Endothelial cell of umbilical vein (primary cell): Measurements from ENCODE around the gene NELFCD. TPM values are rescaled to one million over a fixed set of nuclear protein-coding genes. Genes with fewer than 3 reads are reported as not detected.

Experiments used
- BruUV-seq: library from RNA; stranded (reverse); fragments of 400-500 nt; replicated peaks from 2 replicates; lab custom pipeline; 2021; lab: Mats Ljungman, UMichigan
- CTCF ChIA-PET: fragments of 300-600, 350-600 bp; sonication (Branson Sonifier 250); formaldehyde crosslinking; loops from one replicate; lab custom pipeline; 2021; ENCODE audit warnings: antibody characterized with exemption, inconsistent platforms; lab: Charles Lee
- POLR2A ChIA-PET: fragments of 300-600, 350-600 bp; sonication (Branson Sonifier 250); formaldehyde crosslinking; loops from one replicate; lab custom pipeline; 2021; ENCODE audit warnings: antibody characterized with exemption, inconsistent platforms; lab: Charles Lee
- DNase-seq: peaks from one replicate; pipeline ENCODE4 v3.0.0-alpha.2; 2011; ENCODE audit warnings: low read depth, low spot score
- FAIRE-seq: peaks from 2 replicates; lab custom pipeline; 2011; peaks lifted over from hg19 to GRCh38; lab: Jason Lieb, UNC
- H2AFZ ChIP-seq: 2 replicates; pipeline ENCODE4 v1.6.0; 2012; ENCODE audit warnings: low read depth, low read length, control low read depth, inconsistent platforms
- H3K27ac ChIP-seq: 2 replicates; pipeline ENCODE4 v1.5.1; 2011; ENCODE audit warnings: low read depth, mild to moderate bottlenecking, control low read depth, low read length, moderate library complexity; ENCODE audit not compliant: insufficient read depth
- H3K27me3 ChIP-seq, 2 experiments: 2 replicates each; pipeline versions ENCODE4 v1.6.0 to v1.6.1; 2011; ENCODE audit warnings: low read length in 2 of 2, mixed read lengths in 1 of 2; ENCODE audit not compliant: control insufficient read depth in 2 of 2, insufficient read depth in 2 of 2
- H3K36me3 ChIP-seq, 2 experiments: 2 replicates in 1 of 2; 3 replicates in 1 of 2; pipeline ENCODE4 v1.5.1; 2011; ENCODE audit warnings: low read length in 2 of 2, mild to moderate bottlenecking in 1 of 2, moderate library complexity in 1 of 2; ENCODE audit not compliant: control insufficient read depth in 2 of 2, insufficient read depth in 2 of 2; ENCODE audit errors: extremely low read depth in 1 of 2
- H3K4me1 ChIP-seq: 3 replicates; pipeline ENCODE4 v1.5.1; 2011; ENCODE audit warnings: mild to moderate bottlenecking, low read length; ENCODE audit not compliant: control insufficient read depth, insufficient read depth; ENCODE audit errors: extremely low read depth
- H3K4me2 ChIP-seq: 2 replicates; pipeline ENCODE4 v1.6.1; 2011; ENCODE audit warnings: low read length, control low read depth, mixed read lengths; ENCODE audit not compliant: insufficient read depth
- H3K4me3 ChIP-seq, 3 experiments: fragments of 200-600 bp in 1 of 3; sonication (generic), shearing (Covaris generic) in 1 of 3; replicated peaks in 1 of 3; 2 replicates each; pipeline ENCODE4 v1.5.1; 2011 to 2016; ENCODE audit warnings: control low read depth in 3 of 3, low read length in 3 of 3, mild to moderate bottlenecking in 2 of 3, inconsistent platforms in 1 of 3, low read depth in 1 of 3, moderate library complexity in 1 of 3; ENCODE audit not compliant: insufficient read depth in 1 of 3
- H3K79me2 ChIP-seq: 2 replicates; pipeline ENCODE4 v1.6.0; 2012; ENCODE audit warnings: low read length, inconsistent platforms; ENCODE audit not compliant: control insufficient read depth, insufficient read depth
- H3K9ac ChIP-seq: replicated peaks from 2 replicates; pipeline ENCODE3; 2011; ENCODE audit warnings: low read length, control low read depth; ENCODE audit not compliant: insufficient read depth; ENCODE audit errors: extremely low read depth
- H3K9me1 ChIP-seq: replicated peaks from 3 replicates; pipeline ENCODE4 v1.6.0; 2011; ENCODE audit warnings: mild to moderate bottlenecking, low read length; ENCODE audit not compliant: control insufficient read depth, insufficient read depth; ENCODE audit errors: extremely low read depth
- H3K9me3 ChIP-seq: replicated peaks from 2 replicates; pipeline ENCODE4 v1.5.1; 2012; ENCODE audit warnings: low read length, inconsistent platforms; ENCODE audit not compliant: control insufficient read depth, insufficient read depth
- H4K20me1 ChIP-seq: replicated peaks from 2 replicates; pipeline ENCODE3; 2011; ENCODE audit warnings: mild to moderate bottlenecking, low read length; ENCODE audit not compliant: control insufficient read depth, insufficient read depth; ENCODE audit errors: extremely low read depth
- CTCF ChIP-seq, 2 donors: IDR thresholded peaks; 1 replicate in 1 of 2; 2 replicates in 1 of 2; pipeline ENCODE4 v1.5.1; 2011; ENCODE audit warnings: low read length in 2 of 2, mild to moderate bottlenecking in 2 of 2, moderate library complexity in 2 of 2, control low read depth in 1 of 2, inconsistent platforms in 1 of 2, low read depth in 1 of 2; ENCODE audit not compliant: insufficient read depth in 1 of 2; ENCODE audit errors: extremely low read depth in 1 of 2
- EZH2 ChIP-seq: IDR thresholded peaks from 2 replicates; pipeline ENCODE4 v1.6.1; 2012; ENCODE audit warnings: borderline replicate concordance, low read depth, mild to moderate bottlenecking, moderate library complexity, low read length, inconsistent platforms; ENCODE audit not compliant: severe bottlenecking
- FOS ChIP-seq: IDR thresholded peaks from 2 replicates; pipeline ENCODE4 v1.6.1; 2011; ENCODE audit warnings: mild to moderate bottlenecking, low read length, moderate library complexity, borderline replicate concordance; ENCODE audit not compliant: insufficient read depth
- GATA2 ChIP-seq: IDR thresholded peaks from 2 replicates; pipeline ENCODE4 v1.7.0; 2011; ENCODE audit warnings: low read depth, mild to moderate bottlenecking, moderate library complexity, mixed read lengths, low read length; ENCODE audit not compliant: insufficient read length, insufficient read depth
- JUN ChIP-seq: IDR thresholded peaks from 2 replicates; pipeline ENCODE4 v1.6.1; 2011; ENCODE audit warnings: borderline replicate concordance, low read depth; ENCODE audit not compliant: insufficient read length, insufficient read depth
- MYC ChIP-seq: IDR thresholded peaks from one replicate; pipeline ENCODE4 v1.6.1; 2011; ENCODE audit warnings: mild to moderate bottlenecking, low read depth, low read length
- POLR2A ChIP-seq: IDR thresholded peaks from 2 replicates; pipeline ENCODE4 v1.6.1; 2012; ENCODE audit warnings: low read depth, mild to moderate bottlenecking, control low read depth, low read length
- POLR2AphosphoS5 ChIP-seq: IDR thresholded peaks from 2 replicates; pipeline ENCODE4 v1.6.1; 2012; ENCODE audit warnings: low read depth, mild to moderate bottlenecking, control low read depth, low read length, moderate library complexity; ENCODE audit not compliant: insufficient read depth
- dilution Hi-C: fragments of 300-500 bp; cut with MboI; formaldehyde crosslinking; loops from one replicate; pipeline ENCODE4 v1.15.0; 2019; ENCODE audit warnings: low sequenced_read_pairs; ENCODE audit not compliant: extremely low pct_ligation_motif_present
- intact Hi-C: fragments of 100-400 bp; cut with micrococcal nuclease; formaldehyde crosslinking; loops from one replicate; pipeline ENCODE4 v1.10.0; 2022
- polyA plus RNA-seq, 4 experiments: library from polyadenylated mRNA; depleted of rRNA in 3 of 4; stranded (reverse) in 3 of 4; unstranded in 1 of 4; fragments of >200 nt; gene quantifications; 2 replicates each; pipeline versions ENCODE4 v1.2.1 to v1.2.3, GENCODE V29; 2011 to 2012; ENCODE audit warnings: missing spikeins in 1 of 4
- total RNA-seq: library from RNA; stranded (reverse); gene quantifications from 2 replicates; pipeline ENCODE4 v1.2.3, GENCODE V29; 2021
- TF ChIP-seq, protein P1 (sequence below): IDR thresholded peaks from 2 replicates; pipeline ENCODE4 v1.6.1; 2011; ENCODE audit not compliant: insufficient read depth, insufficient read length

The NELFCD gene
- total and polyA plus RNA-seq, 2 donors (not counting 3 experiments of a cell fraction or from before 2014, with no cell fraction given), result 90.1 to 92.5 TPM

- no peaks in the 10 kb centered on the region for H4K20me1 ChIP-seq
- intact Hi-C loops (no loop called here), dilution Hi-C loops (no loop called here)
- DNase-seq (no peak), FAIRE-seq (no peak)
- no TSS peak for BruUV-seq
- no peak for TF ChIP-seq POLR2A
- no peak for TF ChIP-seq FOS
- TF ChIP-seq CTCF (IDR thresholded peaks at IDR 0.05; ENCODE audit: extremely low read depth in 1 of 2, insufficient read depth in 1 of 2, low read depth in 1 of 2, low read length in 2 of 2), result no peak
- no peak for TF ChIP-seq MYC
- no peak for TF ChIP-seq GATA2
- TF ChIP-seq JUN, result no peak
- ChIA-PET CTCF (no interaction called here), POLR2A (no interaction called here)
- no peak overlapping the region for H3K9ac ChIP-seq
- no peaks in the 10 kb centered on the region for H3K79me2 ChIP-seq
- no peak overlapping the region for H2AFZ ChIP-seq
- no peaks in the 10 kb centered on the region for H3K4me1 ChIP-seq
- no peaks in the 10 kb centered on the region for H3K36me3 ChIP-seq
- H3K4me3 ChIP-seq, result no peak overlapping the region
- H3K9me1 ChIP-seq, result no peaks in the 10 kb centered on the region
- no peak overlapping the region for H3K27ac ChIP-seq
- peaks cover 0 to 2% of the 10 kb centered on the region in 2 experiments for H3K27me3 ChIP-seq
- no peaks in the 10 kb centered on the region for H3K9me3 ChIP-seq
- no peak overlapping the region for H3K4me2 ChIP-seq
These were observed 10.9 kb upstream of the NELFCD start for GRCh38 chr20:58970146-58970545.

- H2AFZ ChIP-seq, result no peak overlapping the region
- H3K4me1 ChIP-seq, result no peaks in the 10 kb centered on the region
- no peak for DNase-seq
- CTCF ChIA-PET, result interaction anchor here (1.3 to 1.4 kb wide), 3 partner anchors 14 to 101 kb away, joined by 4 to 5 read pairs (median 4); no protein-coding TSS in a partner anchor
- TF ChIP-seq FOS, result no peak
- no peak for TF ChIP-seq POLR2A
- TF ChIP-seq, protein P1, sequence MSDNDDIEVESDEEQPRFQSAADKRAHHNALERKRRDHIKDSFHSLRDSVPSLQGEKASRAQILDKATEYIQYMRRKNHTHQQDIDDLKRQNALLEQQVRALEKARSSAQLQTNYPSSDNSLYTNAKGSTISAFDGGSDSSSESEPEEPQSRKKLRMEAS, result no peak
- no peak for TF ChIP-seq MYC
- TF ChIP-seq GATA2, result no peak
- TF ChIP-seq JUN, result no peak
- TF ChIP-seq EZH2, result no peak
- no peak for TF ChIP-seq POLR2AphosphoS5
- no TSS peak for BruUV-seq
- H3K27ac ChIP-seq, result no peak overlapping the region
- POLR2A ChIA-PET, result no interaction called here
- no peaks in the 10 kb centered on the region for H3K79me2 ChIP-seq
- intact Hi-C loops, result no loop called here
- no peaks in the 10 kb centered on the region for H3K36me3 ChIP-seq
- H3K9me1 ChIP-seq, result no peaks in the 10 kb centered on the region
- dilution Hi-C loops, result no loop called here
- FAIRE-seq, result no peak
- peaks cover 0 to 2% of the 10 kb centered on the region in 2 experiments for H3K27me3 ChIP-seq
- H4K20me1 ChIP-seq, result no peaks in the 10 kb centered on the region
- no peak overlapping the region for H3K4me2 ChIP-seq
- H3K9ac ChIP-seq, result no peak overlapping the region
- no peak overlapping the region for H3K4me3 ChIP-seq
- no peaks in the 10 kb centered on the region for H3K9me3 ChIP-seq
These were observed 9.6 kb upstream of the NELFCD start for GRCh38 chr20:58971429-58971828.
